Posterior cingulate gyrus (tissue), 11 donors: ENCODE measurements around the gene PLCH1.

Experiments
- DNase-seq, 10 donors: peaks; one replicate each; pipeline versions ENCODE4 v3.0.0 to v3.0.0-alpha.2; 2020 to 2021; ENCODE audit warnings: mixed read lengths in 3 of 10
- intact Hi-C: fragments of 100-400 bp; cut with DNase I; formaldehyde crosslinking; loops from one replicate; pipeline ENCODE4 v1.15.1; 2023

Gene PLCH1

DNA sequence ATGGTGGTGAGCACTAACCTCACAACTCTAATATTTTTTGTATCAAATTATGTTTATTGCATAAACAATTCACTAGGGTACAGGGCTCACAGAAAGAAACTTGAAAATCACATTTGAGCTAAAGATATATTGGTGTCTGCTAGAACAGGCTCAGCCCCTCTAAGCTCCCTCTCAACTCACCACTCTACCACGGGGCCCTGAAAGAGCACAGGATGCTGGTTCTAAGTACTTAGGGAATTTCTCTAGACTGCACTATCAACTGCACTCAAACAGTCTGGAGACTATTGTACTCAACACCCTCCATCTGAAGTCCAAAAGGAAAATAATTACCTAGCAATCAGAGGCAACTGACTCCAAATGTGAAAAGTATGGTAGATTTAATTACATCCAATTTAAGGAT lies 352.7 kb downstream of the PLCH1 start:
- intact Hi-C loops = no loop called here
- DNase-seq = no peak

DNA sequence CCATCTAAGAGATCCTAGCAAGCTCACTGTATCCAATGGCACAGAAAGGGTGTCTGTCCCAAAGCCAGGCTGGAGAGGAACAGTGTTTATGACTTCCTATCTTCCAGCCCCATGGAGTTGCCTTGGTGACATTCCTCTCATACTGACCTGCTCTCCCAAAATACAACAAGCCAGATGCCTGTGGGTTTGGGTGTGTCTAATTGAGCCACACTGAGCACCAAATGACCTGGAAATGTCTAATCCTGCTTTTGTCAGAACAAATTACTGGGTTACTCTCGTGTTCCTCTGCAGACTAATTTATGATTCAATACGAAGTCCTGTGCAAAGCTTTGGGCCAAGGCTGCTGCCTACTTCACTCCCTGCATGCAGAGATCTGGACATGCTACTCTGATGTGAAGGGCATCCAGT lies 353.3 kb downstream of the PLCH1 start:
- intact Hi-C loops = no loop called here
- no peak for DNase-seq

DNA sequence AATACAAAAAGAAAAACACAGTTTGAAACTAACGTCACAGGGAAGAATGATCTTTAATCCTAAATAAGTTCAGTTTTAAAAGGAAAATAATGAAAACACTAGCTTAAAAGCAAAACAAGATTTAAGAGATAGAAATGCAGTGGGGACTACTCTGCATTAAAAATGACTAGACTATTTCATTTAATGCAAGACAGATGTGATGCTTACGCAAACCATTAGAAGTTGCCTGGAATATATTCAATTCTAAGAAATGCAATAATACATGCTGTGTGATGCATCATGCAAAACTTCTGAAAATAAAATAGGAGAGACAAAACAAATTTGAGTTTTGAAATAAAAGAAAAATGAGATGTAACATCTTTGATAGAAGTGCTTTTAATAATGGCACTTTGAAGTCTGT lies 353.8 kb downstream of the PLCH1 start:
- intact Hi-C loops = no loop called here

DNA sequence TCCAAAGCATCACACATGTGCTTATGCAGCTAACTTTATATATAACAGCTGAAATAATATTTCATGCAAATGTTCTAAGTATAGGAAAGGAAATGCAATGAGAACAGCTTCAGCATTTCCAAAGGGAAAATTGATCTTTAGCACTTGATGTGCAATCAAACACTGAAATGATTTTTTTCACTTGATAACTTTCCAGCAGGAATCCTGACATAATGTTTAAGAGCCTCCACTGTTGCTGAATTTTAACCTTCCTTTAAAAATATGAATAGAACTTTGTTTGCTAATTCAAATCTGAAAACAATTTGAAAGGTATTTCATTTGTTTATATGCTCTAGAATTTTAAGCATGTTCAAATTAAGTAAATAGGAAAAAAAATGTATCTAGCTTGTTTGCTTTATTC lies 354.5 kb downstream of the PLCH1 start:
- no peak for DNase-seq
- intact Hi-C loops = no loop called here

More for the DNA sequence above, 353.8 kb downstream of the PLCH1 start:
- no peak for DNase-seq

DNA sequence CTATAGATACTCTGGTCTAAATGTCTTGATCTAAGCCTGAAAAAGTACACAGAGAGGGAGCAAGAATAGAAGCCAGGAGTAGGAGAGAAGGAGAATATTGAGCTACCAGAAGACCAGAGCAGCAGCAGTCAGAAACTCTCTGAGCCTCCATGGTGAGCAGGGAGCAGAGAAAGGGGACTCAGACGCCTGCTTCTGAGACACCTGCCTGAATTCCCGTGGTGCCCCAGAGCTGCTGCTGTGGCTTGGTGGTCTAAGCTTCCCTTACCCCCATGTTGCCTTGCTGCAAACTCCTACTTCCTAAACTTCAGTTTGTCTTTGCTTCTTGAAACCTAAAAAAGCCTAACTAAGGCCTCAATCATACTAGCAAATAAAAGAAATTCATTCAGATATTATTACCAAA lies 356.5 kb downstream of the PLCH1 start:
- no peak for DNase-seq
- intact Hi-C loops = loop anchor here (10.0 kb wide), 1 partner anchor 316 kb away; no protein-coding TSS in a partner anchor

DNA sequence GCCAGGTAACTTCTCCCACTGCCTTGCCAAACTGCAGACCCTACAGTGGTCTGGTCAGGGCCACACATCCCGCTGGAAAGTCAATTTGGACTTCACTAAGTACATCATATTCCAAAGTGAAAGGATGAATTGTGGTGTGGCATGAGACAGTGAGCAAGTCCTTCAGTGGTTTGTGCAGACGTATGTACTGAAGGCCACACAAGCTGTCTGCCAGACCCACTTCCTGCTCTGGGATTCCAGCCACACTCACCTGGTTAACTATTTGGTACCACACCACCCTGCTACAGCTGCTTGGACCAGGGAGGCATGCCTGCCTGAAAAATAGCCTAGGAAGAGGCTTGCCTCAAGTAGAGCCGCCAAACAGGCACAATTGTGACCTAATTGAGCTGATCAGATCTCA lies 357.3 kb downstream of the PLCH1 start:
- no peak for DNase-seq
- intact Hi-C loops = loop anchor here (10.0 kb wide), 1 partner anchor 317 kb away; no protein-coding TSS in a partner anchor

DNA sequence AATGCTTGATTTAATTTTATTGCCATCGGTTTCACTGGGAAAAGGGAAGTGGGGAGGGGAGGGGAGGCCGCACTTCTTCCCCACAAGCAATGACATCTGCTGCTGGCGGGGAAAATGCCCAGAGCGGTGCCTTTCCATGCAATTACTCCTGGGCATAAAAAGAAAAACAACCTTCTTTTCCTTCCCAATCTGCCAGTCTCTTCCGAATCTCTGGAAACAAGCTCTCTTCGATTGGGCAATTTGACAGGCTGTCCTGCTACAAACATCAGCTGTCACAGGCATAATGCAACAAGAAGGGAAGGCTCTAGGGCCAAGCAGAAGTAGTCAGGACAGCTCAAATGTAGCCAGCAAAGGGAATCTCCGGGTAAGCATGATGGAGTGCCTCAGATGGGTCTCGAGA lies 358.0 kb downstream of the PLCH1 start:
- intact Hi-C loops = loop anchor here (10.0 kb wide), 1 partner anchor 318 kb away; no protein-coding TSS in a partner anchor
- DNase-seq = peak in 2 of 10 donors; percentile 66 to 81

DNA sequence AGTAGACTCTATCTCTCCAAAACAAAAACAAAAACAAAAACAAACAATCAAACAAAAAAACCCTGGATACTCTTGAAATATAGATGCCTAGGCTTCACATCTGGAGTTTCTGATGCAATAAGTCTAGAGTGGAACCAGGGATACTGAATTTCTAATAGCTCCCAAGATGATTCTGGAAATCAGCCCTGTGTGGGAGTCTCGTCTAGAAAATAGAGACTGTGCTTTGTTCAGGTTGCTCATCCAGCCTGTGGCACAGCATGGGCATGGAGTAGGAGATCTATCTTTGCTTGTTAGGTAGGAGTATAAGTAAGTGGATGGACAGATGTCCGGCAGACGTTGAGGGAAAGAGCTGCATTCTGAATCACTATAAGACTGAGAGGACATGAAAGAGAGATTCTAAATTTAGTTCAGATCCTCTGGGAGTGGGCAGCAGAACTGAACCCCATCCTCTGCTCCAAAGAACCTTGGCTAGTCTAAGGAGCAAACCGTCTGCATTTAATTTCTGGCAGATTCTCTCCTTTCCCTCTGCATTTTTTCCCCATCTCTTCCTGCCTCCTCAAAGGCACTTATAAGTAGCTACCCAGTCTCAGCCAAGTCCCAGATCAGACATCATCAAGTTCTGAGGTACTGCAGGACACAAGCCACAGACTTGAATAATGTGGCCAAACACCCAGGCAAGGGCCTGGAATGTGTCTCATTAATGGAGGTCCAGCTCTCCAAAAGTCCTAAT lies 358.8 kb downstream of the PLCH1 start:
- DNase-seq = no peak
- intact Hi-C loops = loop anchor here (10.0 kb wide), 1 partner anchor 319 kb away; no protein-coding TSS in a partner anchor

DNA sequence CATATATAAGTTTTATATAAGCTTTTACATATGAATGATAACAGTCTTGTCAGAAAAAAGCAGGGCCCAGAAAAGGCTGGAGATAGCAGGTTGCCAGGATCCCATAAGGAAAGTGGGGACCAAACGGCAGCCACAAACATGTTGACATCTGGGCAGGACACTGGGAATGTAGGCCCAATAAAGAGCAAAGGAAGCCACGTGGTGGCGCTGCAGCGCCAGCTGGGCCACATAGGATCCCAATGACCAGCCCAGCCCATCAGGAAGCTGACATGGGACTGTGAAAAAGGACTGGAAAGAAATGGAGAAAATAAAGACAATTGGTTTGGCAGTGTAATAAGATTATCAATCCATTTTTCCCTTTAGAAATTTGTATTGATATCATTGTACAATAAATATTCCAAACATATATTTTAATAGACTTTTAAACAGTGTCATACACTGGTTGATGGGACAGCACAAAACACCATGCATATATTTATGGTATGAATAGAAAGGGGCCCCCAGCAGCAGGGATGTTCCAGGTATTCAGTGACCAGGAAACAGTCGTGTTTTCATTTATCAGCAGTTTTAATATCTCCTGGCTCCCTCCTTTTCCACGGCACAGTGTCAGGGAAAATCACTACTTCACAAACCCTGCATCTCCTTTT lies 362.4 kb downstream of the PLCH1 start:
- peak in 7 of 10 donors; percentile 36 to 90 (median 53) for DNase-seq
- intact Hi-C loops = loop anchor here (10.0 kb wide), 1 partner anchor 322 kb away; no protein-coding TSS in a partner anchor

DNA sequence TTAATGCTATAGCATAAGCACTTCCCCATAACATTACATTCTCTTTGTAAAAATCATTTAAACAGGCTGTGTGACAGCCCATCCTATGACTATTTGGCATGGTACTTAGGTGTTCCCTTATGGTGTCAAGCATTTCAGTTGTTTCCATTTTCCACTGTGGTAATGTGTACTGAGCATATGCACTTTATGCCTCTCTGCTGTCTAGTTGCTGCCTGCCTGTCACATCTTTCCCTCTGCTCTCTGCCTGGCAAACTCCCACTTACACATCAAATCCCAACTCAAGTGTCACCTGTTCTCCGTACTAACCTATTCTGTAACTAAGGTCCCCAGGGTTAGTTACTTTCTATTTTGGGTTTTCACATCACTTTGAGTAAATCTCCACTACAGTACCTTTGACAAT lies 367.0 kb downstream of the PLCH1 start:
- no peak for DNase-seq
- intact Hi-C loops = no loop called here

DNA sequence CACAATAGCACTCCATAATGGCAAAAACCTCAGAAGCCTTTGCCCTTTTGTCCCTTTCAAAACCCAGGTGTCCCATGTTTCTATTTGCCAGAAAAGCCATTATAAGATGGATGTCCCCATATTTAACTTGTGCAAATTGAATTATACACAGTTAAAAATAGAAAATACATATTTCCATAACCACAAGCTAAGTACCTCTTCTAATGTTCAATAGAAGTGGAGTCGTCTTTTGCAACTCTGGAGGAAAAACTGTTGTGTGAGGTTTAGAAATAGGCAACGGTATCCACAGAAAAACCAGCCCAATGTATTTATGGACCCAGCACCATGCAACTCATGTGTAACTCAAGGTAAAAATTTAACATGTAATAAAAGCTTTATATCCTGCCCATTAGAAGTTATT lies 367.8 kb downstream of the PLCH1 start:
- no peak for DNase-seq
- intact Hi-C loops = no loop called here

DNA sequence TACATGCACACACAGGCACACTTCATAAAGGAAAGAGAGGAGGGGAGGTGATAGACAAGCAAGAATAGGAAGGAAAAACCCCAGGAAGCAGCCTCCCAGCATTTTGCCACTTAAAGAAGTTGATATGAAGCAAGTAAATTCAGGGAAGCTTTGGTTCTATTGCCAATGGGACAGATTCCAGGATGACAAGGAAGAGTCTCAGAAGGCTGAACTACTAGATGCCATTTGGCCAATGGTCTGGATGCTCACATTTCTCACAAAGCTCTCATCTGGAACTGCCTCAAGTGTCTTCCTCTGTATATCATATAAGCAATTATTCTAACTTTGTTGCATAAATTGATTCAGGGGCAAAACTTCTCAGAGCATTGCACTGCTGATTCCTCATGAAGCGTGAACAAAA lies 372.6 kb downstream of the PLCH1 start:
- no peak for DNase-seq
- intact Hi-C loops = no loop called here

DNA sequence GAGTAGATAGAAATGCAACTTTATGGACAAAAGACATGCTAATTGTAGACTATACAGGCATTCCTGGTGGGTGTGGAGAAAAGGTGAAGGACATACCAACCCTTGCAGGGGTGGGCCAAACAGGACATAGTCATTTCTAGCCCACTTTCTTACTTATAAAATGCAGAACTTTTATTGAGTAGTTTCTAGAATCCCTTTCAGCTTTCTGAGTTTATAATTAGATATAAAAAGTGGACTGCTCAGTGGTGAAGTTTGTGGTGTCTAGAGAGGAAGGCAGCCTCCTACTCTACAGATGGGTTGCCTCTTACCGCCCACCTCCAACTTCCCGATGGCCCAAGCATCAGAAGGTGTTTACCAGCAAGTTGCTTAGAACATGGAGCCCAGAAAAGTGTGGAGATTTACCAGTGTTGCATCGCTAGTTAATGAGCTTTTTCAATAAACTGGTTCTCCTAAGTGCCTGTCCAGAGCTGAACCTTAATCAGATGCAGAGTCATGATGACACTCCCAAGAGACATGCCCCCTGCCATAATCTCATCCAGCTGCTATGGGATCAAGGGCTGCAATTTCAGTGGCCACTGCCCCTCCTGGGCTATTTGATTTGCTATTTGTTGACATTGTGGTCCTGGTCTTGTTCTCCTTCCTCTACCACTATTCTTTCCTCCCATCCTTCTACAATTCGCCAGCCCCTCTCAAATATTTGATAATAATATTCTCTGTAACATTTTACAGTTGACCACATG lies 373.9 kb downstream of the PLCH1 start:
- DNase-seq = no peak
- intact Hi-C loops = no loop called here

DNA sequence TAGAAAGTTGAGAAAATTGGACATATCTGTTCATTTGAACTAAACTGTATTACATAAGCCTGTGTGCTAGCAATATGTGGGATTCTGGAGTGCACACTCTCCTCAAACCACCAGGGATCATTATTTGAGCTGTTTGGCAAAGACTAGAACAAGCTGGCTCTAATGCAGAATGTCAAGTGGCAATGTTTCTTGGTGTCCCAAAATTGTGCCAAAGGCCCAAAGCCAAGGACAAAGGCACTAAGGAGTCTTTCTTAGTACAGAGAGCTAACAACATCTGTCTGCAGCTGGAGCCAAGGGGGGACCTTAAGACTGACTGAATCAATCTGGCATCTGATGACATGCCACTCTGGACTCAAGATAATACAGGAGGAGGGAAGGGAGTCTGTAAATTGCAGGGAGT lies 374.7 kb downstream of the PLCH1 start:
- no peak for DNase-seq
- intact Hi-C loops = no loop called here

DNA sequence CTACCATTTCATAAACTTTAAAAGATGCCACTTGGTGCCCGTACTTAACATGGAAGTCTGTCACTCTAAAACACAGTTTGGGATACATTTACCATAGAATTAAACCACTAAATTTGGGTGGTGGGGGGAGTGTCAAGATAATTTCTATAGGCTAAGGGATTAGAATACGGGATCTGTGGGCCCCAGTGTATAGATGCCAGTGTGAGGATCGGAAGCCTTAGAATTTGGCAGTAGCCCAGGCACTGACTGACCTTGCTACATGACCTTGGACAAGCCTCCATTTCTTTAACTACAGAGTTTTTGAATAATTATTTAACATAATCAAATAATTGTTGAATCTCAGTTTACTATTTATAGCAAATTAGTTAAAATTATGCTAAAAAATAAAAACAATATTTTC lies 375.1 kb downstream of the PLCH1 start:
- intact Hi-C loops = no loop called here
- no peak for DNase-seq

DNA sequence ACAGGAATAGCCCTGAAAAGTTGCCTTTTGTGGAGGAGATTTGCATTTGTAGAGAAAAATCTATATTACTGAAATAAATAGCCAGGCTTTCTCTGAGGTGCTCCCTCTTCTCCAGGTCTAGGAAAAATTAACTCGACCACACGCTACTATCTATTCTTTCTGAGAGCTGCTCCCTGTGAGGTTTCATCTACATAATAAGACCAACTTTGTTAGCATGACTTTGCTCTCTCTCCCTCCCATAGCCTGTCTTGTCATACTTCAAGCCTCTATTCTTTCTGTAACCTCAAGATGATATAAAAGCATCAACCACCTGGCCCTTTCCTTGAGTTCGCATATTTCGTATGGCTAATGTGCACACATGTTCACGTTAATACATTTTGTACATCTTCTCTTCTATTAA lies 375.6 kb downstream of the PLCH1 start:
- DNase-seq = no peak
- intact Hi-C loops = no loop called here

DNA sequence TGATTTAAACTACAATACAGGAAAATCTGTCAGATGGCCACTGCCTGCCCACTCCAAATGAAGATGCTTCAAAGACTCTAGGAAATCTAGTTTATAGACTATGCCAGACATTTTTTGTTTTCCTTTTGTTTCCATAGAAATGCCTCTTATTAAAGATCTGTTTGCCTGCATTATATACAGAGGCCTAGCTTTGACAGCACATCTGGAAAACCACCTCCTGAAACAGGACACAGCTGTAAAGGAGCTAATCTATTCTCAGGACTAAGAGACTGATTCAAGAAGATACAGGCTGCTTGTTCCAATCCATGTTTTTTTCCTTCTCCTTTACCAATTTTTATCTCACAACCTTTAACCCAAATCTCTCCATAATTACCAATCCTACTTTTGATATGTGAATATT lies 376.1 kb downstream of the PLCH1 start:
- DNase-seq = no peak
- intact Hi-C loops = no loop called here

DNA sequence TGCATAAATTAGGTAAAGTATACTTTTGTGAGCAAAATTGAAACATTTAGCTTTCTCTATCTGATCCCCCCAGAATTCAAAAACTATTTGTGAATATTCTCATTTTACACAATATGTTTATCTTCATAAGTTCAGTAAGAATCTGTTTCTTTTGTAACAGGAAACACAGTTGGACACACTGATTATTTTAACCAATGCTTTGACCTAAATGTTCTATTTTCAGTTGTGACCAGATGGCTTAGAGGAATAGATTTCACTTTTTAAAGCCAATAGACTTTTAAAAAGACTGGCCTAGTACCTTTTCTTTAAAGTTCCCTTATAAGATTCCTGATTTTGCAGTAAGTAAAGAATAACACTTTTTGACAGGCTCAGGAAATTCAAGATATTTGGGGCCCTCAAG lies 377.4 kb downstream of the PLCH1 start:
- no peak for DNase-seq
- intact Hi-C loops = no loop called here

DNA sequence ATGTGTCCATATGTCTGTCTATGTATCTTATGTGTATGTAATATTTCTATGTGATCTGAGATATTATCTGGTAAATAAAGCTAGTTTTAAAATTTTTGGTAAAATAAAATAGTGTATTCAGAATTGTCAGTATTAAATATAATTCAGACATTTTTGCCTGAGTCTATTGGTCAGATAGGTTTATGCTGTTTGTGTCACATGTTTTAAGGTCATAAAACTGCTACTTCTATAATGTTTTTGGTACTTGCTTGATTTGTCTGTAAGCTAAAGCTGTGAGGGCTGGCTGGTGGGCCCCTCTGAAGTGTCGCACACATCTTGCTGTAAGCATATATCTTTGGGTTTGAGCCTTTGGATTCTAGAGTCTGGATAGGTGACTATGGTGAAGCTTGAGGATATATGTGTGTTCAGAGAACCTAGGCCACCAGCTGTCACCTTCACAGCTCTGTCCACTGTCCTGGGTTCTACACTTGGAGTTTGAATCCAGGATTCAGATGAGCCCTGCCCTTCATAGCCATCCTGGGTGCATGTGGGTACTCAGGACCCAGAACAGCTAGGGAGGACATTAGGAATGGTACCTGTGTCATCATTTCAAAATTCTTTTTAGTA lies 379.6 kb downstream of the PLCH1 start:
- intact Hi-C loops = no loop called here
- DNase-seq = no peak

DNA sequence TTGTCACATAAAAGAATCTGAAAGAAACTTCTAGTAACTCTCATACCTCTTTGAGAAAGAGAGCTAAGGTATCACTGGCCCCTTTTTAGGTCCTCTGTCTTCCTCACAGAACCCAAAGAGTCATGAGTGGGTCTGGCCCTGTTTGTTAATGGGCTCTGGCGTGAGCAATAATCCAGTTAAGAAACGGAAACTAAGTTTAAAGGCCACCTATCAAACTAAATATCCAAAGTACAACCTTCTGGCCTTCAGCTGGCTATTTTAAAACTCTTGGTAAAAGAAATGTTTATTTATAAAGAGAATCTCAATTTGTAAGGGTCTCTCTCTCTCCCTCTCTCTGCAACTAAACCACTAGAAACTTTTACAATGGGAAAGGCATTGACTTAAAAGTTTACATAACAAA lies 380.4 kb downstream of the PLCH1 start:
- intact Hi-C loops = no loop called here
- no peak for DNase-seq

DNA sequence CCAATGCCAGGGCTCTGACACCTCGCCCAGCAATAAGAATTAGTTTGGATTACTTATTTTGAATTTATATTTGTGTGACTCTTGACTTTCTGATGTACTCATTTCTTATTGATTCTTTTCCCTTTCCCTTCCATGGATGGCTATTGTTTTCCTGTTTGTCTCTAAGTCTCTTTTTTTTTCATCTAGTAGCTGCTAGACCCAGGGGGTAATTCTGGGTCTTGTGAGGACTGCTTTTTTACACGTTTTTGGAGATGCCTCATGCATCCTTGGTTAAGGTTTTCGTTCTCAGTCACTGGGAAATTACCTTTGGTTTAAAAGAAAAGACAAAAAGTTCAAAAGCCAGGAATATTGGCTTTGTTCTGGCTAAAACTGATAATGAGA lies 381.2 kb downstream of the PLCH1 start:
- intact Hi-C loops = no loop called here
- DNase-seq = no peak
